ENCODE measurements around the gene DLST. TPM values are rescaled to one million over a fixed set of nuclear protein-coding genes. Genes with fewer than 3 reads are reported as not detected.

DLST gene
- polyA plus RNA-seq, 1 of the 3 experiments (the other 2 are of a cell fraction) = 92.3 TPM

GRCh38 chr14:74865156-74865555 lies 16.6 kb upstream of the DLST start:
- no peak for DNase-seq
- CTCF ChIA-PET = interaction anchor here (4.6 to 7.5 kb wide), 2 partner anchors 15 to 41 kb away, joined by 52 to 103 read pairs; no protein-coding TSS in a partner anchor
- Histone ChIP-seq H3K36me3 (replicated peaks in 1 of 2; ENCODE audit: control insufficient read depth in 1 of 2, insufficient read depth in 2 of 2, low read length in 1 of 2) (no peaks in the 10 kb centered on the region), H3K9ac (no peak overlapping the region), H3K4me1 (ENCODE audit: control insufficient read depth in 1 of 2, insufficient read depth in 2 of 2, low read depth in 1 of 2, low read length in 1 of 2) (peaks cover 0 to 4% of the 10 kb centered on the region in 2 experiments; a peak in 1 of 4 replicates), H3K79me2 (ENCODE audit: insufficient read depth) (no peaks in the 10 kb centered on the region), H4K20me1 (ENCODE audit: insufficient read depth) (no peaks in the 10 kb centered on the region), H3K9me3 (no peaks in the 10 kb centered on the region), H3K27ac (ENCODE audit: low read depth in 2 of 2, low read length in 1 of 2) (no peak overlapping the region), H2AFZ (ENCODE audit: low read depth) (no peak overlapping the region), H3K4me3 (ENCODE audit: low read depth in 2 of 2, low read length in 1 of 2) (no peak overlapping the region), H3K9me2 (no peaks in the 10 kb centered on the region), H3F3A (replicated peaks; ENCODE audit: insufficient read depth) (no peaks in the 10 kb centered on the region), H3K27me3 (ENCODE audit: insufficient read depth) (no peaks in the 10 kb centered on the region), H3K4me2 (no peak overlapping the region)
- TF ChIP-seq CHD2 (IDR thresholded peaks at IDR 0.05; ENCODE audit: low read length, partially characterized antibody) (no peak), RAD21 (IDR thresholded peaks at IDR 0.05; ENCODE audit: low read length) (no peak), NFIC (IDR thresholded peaks at IDR 0.05; ENCODE audit: borderline replicate concordance) (no peak), EZH2phosphoT487 (IDR thresholded peaks at IDR 0.05; ENCODE audit: borderline replicate concordance, low read depth) (no peak), FOXJ3 (CRISPR knock-in tag; IDR thresholded peaks at IDR 0.05) (no peak), JUND (IDR thresholded peaks at IDR 0.05) (no peak), RXRA (IDR thresholded peaks at IDR 0.05; ENCODE audit: borderline replicate concordance, low read depth) (no peak), MAX (IDR thresholded peaks at IDR 0.05; ENCODE audit: low read depth) (no peak), TEAD4 (IDR thresholded peaks at IDR 0.05; ENCODE audit: borderline replicate concordance, insufficient read depth) (no peak), TCF12 (IDR thresholded peaks at IDR 0.05) (no peak), IRF3 (IDR thresholded peaks at IDR 0.05; ENCODE audit: low read depth, low read length) (no peak), USF1 (IDR thresholded peaks at IDR 0.05; ENCODE audit: borderline replicate concordance, low read depth) (no peak), SMC3 (IDR thresholded peaks at IDR 0.05; ENCODE audit: low read depth, low read length) (no peak), MXI1 (IDR thresholded peaks at IDR 0.05; ENCODE audit: low read depth, low read length) (no peak), GATA2 (CRISPR knock-in tag; IDR thresholded peaks at IDR 0.05) (no peak)
- 90% methylated on average over 5 of the region's 5 CpGs for WGBS (ENCODE audit: low lambda C conversion rate)
- POLR2A ChIA-PET = no interaction called here

- H3K9ac ChIP-seq = no peak overlapping the region
- H3K36me3 ChIP-seq (replicated peaks in 1 of 2; ENCODE audit: control insufficient read depth in 1 of 2, insufficient read depth in 2 of 2, low read length in 1 of 2) = no peaks in the 10 kb centered on the region
- peaks cover 0 to 4% of the 10 kb centered on the region in 2 experiments; a peak in 1 of 4 replicates for H3K4me1 ChIP-seq (ENCODE audit: control insufficient read depth in 1 of 2, insufficient read depth in 2 of 2, low read depth in 1 of 2, low read length in 1 of 2)
- H3K4me2 ChIP-seq = no peak overlapping the region
- no peak overlapping the region for H3K27ac ChIP-seq (ENCODE audit: low read depth in 2 of 2, low read length in 1 of 2)
- no peaks in the 10 kb centered on the region for H4K20me1 ChIP-seq (ENCODE audit: insufficient read depth)
- CTCF ChIA-PET = interaction anchor here (1.0 to 4.6 kb wide), 6 partner anchors 10 to 221 kb away, joined by 3 to 52 read pairs (median 4); no protein-coding TSS in a partner anchor
- no peaks in the 10 kb centered on the region for H3K27me3 ChIP-seq (ENCODE audit: insufficient read depth)
- POLR2A ChIA-PET = interaction anchor here (1.3 kb wide), 1 partner anchor 14 kb away, joined by 4 read pairs; no protein-coding TSS in a partner anchor
- WGBS (ENCODE audit: low lambda C conversion rate) = 85% methylated on average over 3 of the region's 3 CpGs
- no peak overlapping the region for H3K4me3 ChIP-seq (ENCODE audit: low read depth in 2 of 2, low read length in 1 of 2)
- H3F3A ChIP-seq (replicated peaks; ENCODE audit: insufficient read depth) = no peaks in the 10 kb centered on the region
- DNase-seq = no peak
- H3K9me3 ChIP-seq = no peaks in the 10 kb centered on the region
- H2AFZ ChIP-seq (ENCODE audit: low read depth) = no peak overlapping the region
- H3K9me2 ChIP-seq = no peaks in the 10 kb centered on the region
- TF ChIP-seq GATA2 (CRISPR knock-in tag; IDR thresholded peaks at IDR 0.05) = no peak
- TF ChIP-seq EZH2phosphoT487 (IDR thresholded peaks at IDR 0.05; ENCODE audit: borderline replicate concordance, low read depth) = no peak
- no peak for TF ChIP-seq SIN3A (IDR thresholded peaks at IDR 0.05; ENCODE audit: borderline replicate concordance, low read depth, low read length)
- TF ChIP-seq MEF2A (IDR thresholded peaks at IDR 0.05; ENCODE audit: borderline replicate concordance, low read depth) = no peak
- TF ChIP-seq NRF1 (IDR thresholded peaks at IDR 0.05; ENCODE audit: low read depth, low read length) = no peak
- TF ChIP-seq USF1 (IDR thresholded peaks at IDR 0.05; ENCODE audit: borderline replicate concordance, low read depth) = no peak
- no peak for TF ChIP-seq JUND (IDR thresholded peaks at IDR 0.05)
- TF ChIP-seq RCOR1 (IDR thresholded peaks at IDR 0.05; ENCODE audit: low read length) = no peak
- TF ChIP-seq USF2 (IDR thresholded peaks at IDR 0.05; ENCODE audit: borderline replicate concordance, low read depth, low read length) = no peak
- no peak for TF ChIP-seq YY1 (IDR thresholded peaks at IDR 0.05; ENCODE audit: low read depth)
- no peak for TF ChIP-seq MAX (IDR thresholded peaks at IDR 0.05; ENCODE audit: low read depth)
- TF ChIP-seq CHD2 (IDR thresholded peaks at IDR 0.05; ENCODE audit: low read length, partially characterized antibody) = no peak
- H3K79me2 ChIP-seq (ENCODE audit: insufficient read depth) = no peaks in the 10 kb centered on the region
Measured at GRCh38 chr14:74866708-74867389, 14.9 kb upstream of the DLST start.
